Measurements from ENCODE around the gene RNF145.

- TF ChIP-seq, protein P1, sequence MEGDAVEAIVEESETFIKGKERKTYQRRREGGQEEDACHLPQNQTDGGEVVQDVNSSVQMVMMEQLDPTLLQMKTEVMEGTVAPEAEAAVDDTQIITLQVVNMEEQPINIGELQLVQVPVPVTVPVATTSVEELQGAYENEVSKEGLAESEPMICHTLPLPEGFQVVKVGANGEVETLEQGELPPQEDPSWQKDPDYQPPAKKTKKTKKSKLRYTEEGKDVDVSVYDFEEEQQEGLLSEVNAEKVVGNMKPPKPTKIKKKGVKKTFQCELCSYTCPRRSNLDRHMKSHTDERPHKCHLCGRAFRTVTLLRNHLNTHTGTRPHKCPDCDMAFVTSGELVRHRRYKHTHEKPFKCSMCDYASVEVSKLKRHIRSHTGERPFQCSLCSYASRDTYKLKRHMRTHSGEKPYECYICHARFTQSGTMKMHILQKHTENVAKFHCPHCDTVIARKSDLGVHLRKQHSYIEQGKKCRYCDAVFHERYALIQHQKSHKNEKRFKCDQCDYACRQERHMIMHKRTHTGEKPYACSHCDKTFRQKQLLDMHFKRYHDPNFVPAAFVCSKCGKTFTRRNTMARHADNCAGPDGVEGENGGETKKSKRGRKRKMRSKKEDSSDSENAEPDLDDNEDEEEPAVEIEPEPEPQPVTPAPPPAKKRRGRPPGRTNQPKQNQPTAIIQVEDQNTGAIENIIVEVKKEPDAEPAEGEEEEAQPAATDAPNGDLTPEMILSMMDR (IDR thresholded peaks at IDR 0.05): no peak
- TF ChIP-seq POLR2A (IDR thresholded peaks at IDR 0.05): no peak
- no peak for TF ChIP-seq POLR2AphosphoS5 (IDR thresholded peaks at IDR 0.05)
These were observed 26.7 kb downstream of the RNF145 start for GRCh38 chr5:159182691-159183090.
